Liver (tissue), 9 donors: ENCODE measurements around the gene R3HDM1. TPM values are rescaled to one million over a fixed set of nuclear protein-coding genes. Genes with fewer than 3 reads are reported as not detected.

ENCODE experiments used
- DNase-seq: peaks from one replicate; pipeline ENCODE4 v3.0.0-alpha.2; 2017; ENCODE audit warnings: low spot score
- H3K27ac ChIP-seq, 2 donors: one replicate each; pipeline ENCODE4 v1.7.0; 2013; ENCODE audit warnings: inconsistent platforms in 2 of 2, low read length in 2 of 2, control low read depth in 1 of 2, low read depth in 1 of 2, mild to moderate bottlenecking in 1 of 2
- H3K27me3 ChIP-seq, 4 donors: one replicate each; pipeline versions ENCODE4 v1.6.1 to v1.7.0; 2013; ENCODE audit warnings: low read length in 3 of 4, inconsistent platforms in 1 of 4, mild to moderate bottlenecking in 1 of 4, moderate library complexity in 1 of 4; ENCODE audit not compliant: control insufficient read depth in 4 of 4, insufficient read depth in 4 of 4
- H3K36me3 ChIP-seq, 4 donors: one replicate each; pipeline versions ENCODE4 v1.6.1 to v1.7.0; 2013; ENCODE audit warnings: low read length in 3 of 4, mild to moderate bottlenecking in 3 of 4, low read depth in 1 of 4, moderate library complexity in 1 of 4; ENCODE audit not compliant: control insufficient read depth in 4 of 4, insufficient read depth in 3 of 4
- H3K4me1 ChIP-seq, 4 donors: one replicate each; pipeline versions ENCODE4 v1.6.1 to v1.7.0; 2013; ENCODE audit warnings: low read length in 3 of 4, mild to moderate bottlenecking in 3 of 4, moderate library complexity in 1 of 4; ENCODE audit not compliant: control insufficient read depth in 4 of 4, insufficient read depth in 4 of 4
- H3K4me3 ChIP-seq, 3 donors: one replicate each; pipeline versions ENCODE4 v1.6.1 to v1.7.0; 2013; ENCODE audit warnings: low read length in 3 of 3, control low read depth in 1 of 3, low read depth in 1 of 3, mild to moderate bottlenecking in 1 of 3
- H3K9ac ChIP-seq, 2 donors: one replicate each; pipeline ENCODE4 v1.7.0; 2013; ENCODE audit warnings: low read length in 2 of 2, mild to moderate bottlenecking in 2 of 2, moderate library complexity in 2 of 2, control low read depth in 1 of 2, low read depth in 1 of 2
- H3K9me3 ChIP-seq, 4 donors: one replicate each; pipeline versions ENCODE4 v1.6.1 to v1.7.0; 2013; ENCODE audit warnings: low read length in 3 of 4; ENCODE audit not compliant: control insufficient read depth in 4 of 4
- ATF3 ChIP-seq: IDR thresholded peaks from 2 replicates; pipeline ENCODE4 v1.6.1; 2016; ENCODE audit warnings: antibody characterized with exemption
- EGR1 ChIP-seq, 2 donors: IDR thresholded peaks; 2 replicates each; pipeline ENCODE4 v1.6.1; 2016 to 2018; ENCODE audit warnings: antibody characterized with exemption in 2 of 2, low read depth in 2 of 2
- FOXA1 ChIP-seq: IDR thresholded peaks from 2 replicates; pipeline ENCODE4 v1.6.1; 2016; ENCODE audit warnings: antibody characterized with exemption
- FOXA2 ChIP-seq: IDR thresholded peaks from 2 replicates; pipeline ENCODE4 v1.6.1; 2016; ENCODE audit warnings: antibody characterized with exemption
- GABPA ChIP-seq, 2 donors: IDR thresholded peaks in 1 of 2; conservative IDR thresholded peaks in 1 of 2; 2 replicates each; pipeline ENCODE4 v1.6.1; 2016; ENCODE audit warnings: antibody characterized with exemption in 2 of 2, mild to moderate bottlenecking in 1 of 2, moderate library complexity in 1 of 2
- HNF4A ChIP-seq, 2 donors: conservative IDR thresholded peaks; 2 replicates each; pipeline ENCODE4 v1.6.1; 2016; ENCODE audit warnings: antibody characterized with exemption in 2 of 2, mild to moderate bottlenecking in 2 of 2
- HNF4G ChIP-seq: IDR thresholded peaks from 2 replicates; pipeline ENCODE4 v1.6.1; 2016; ENCODE audit warnings: antibody characterized with exemption
- JUND ChIP-seq, 2 donors: IDR thresholded peaks; 2 replicates each; pipeline ENCODE4 v1.6.1; 2016; ENCODE audit warnings: antibody characterized with exemption in 2 of 2
- MAX ChIP-seq: IDR thresholded peaks from 2 replicates; pipeline ENCODE4 v1.6.1; 2016; ENCODE audit warnings: antibody characterized with exemption
- NR2F2 ChIP-seq: IDR thresholded peaks from 2 replicates; pipeline ENCODE4 v1.6.1; 2016; ENCODE audit warnings: antibody characterized with exemption
- RAD21 ChIP-seq, 2 donors: IDR thresholded peaks; 2 replicates each; pipeline ENCODE4 v1.6.1; 2016; ENCODE audit warnings: antibody characterized with exemption in 2 of 2, mild to moderate bottlenecking in 2 of 2
- REST ChIP-seq: IDR thresholded peaks from 2 replicates; pipeline ENCODE4 v1.6.1; 2016; ENCODE audit warnings: antibody characterized with exemption, mild to moderate bottlenecking
- RXRA ChIP-seq, 2 donors: IDR thresholded peaks; 2 replicates each; pipeline ENCODE4 v1.6.1; 2017 to 2018; ENCODE audit warnings: antibody characterized with exemption in 2 of 2, mild to moderate bottlenecking in 1 of 2
- SP1 ChIP-seq: IDR thresholded peaks from 2 replicates; pipeline ENCODE4 v1.6.1; 2018; ENCODE audit warnings: antibody characterized with exemption, mild to moderate bottlenecking
- TAF1 ChIP-seq: conservative IDR thresholded peaks from 2 replicates; pipeline ENCODE4 v1.6.1; 2016; ENCODE audit warnings: antibody characterized with exemption, mild to moderate bottlenecking
- ZBTB33 ChIP-seq: IDR thresholded peaks from 2 replicates; pipeline ENCODE4 v1.6.1; 2016; ENCODE audit warnings: antibody characterized with exemption
- WGBS: extraction: QIAGEN DNeasy Blood & Tissue Kit; methylation state at CpG from one replicate; pipeline ENCODE4 v1.1.7; 2013; 5-methylcytosine and 5-hydroxymethylcytosine counted together
- polyA plus RNA-seq, 2 donors: library from polyadenylated mRNA; stranded (reverse) in 1 of 2; unstranded in 1 of 2; fragments of 200-250 nt in 1 of 2; fragments of >200 nt in 1 of 2; fragmentation: Nextera tagmentation in 1 of 2; extraction: Ambion mirVana in 1 of 2; gene quantifications; one replicate each; pipeline versions ENCODE4 v1.2.1 to v1.2.3, GENCODE V29; 2013 to 2015
- total RNA-seq, 2 donors: library from RNA; depleted of rRNA; stranded (reverse); fragments of >200 nt; gene quantifications; one replicate each; pipeline ENCODE4 v1.2.3, GENCODE V29; 2014
- donor health status: healthy.
- donor health status: healthy.
- donor health status: healthy.
- donor health status: healthy.
- donor health status: healthy.

Gene R3HDM1
- total and polyA plus RNA-seq, 4 donors = 6.0 to 10.0 (median 8.8) TPM

- DNase-seq = no peak
Measured at GRCh38 chr2:135657806-135658582, 126.7 kb downstream of the R3HDM1 start.

More at GRCh38 chr2:135657806-135658582, 126.7 kb downstream of the R3HDM1 start:
- Histone ChIP-seq H3K36me3 (peaks cover 4 to 20% (median 17%) of the 10 kb centered on the region in 4 donors), H3K4me3 (no peak overlapping the region), H3K27me3 (no peaks in the 10 kb centered on the region), H3K27ac (no peak overlapping the region), H3K4me1 (no peaks in the 10 kb centered on the region), H3K9me3 (no peaks in the 10 kb centered on the region), H3K9ac (no peak overlapping the region)
- WGBS = 90% methylated on average over 12 of the region's 12 CpGs
- TF ChIP-seq REST (no peak), FOXA1 (no peak), NR2F2 (no peak), SP1 (no peak), RAD21 (IDR thresholded peaks at IDR 0.05) (no peak), GABPA (IDR thresholded peaks at IDR 0.05 in 1 of 2, conservative IDR thresholded peaks at IDR 0.05 in 1 of 2) (no peak), MAX (no peak), EGR1 (IDR thresholded peaks at IDR 0.05; ENCODE audit: low read depth in 2 of 2) (no peak), TAF1 (no peak), HNF4G (no peak), ATF3 (no peak), FOXA2 (no peak), RXRA (IDR thresholded peaks at IDR 0.05) (no peak), JUND (IDR thresholded peaks at IDR 0.05) (no peak), ZBTB33 (no peak), HNF4A (conservative IDR thresholded peaks at IDR 0.05) (no peak)
